Erythroblast (primary cell): Measurements from ENCODE around the gene ZNF804A.

Experiments used
- GATA1 ChIP-seq: IDR thresholded peaks from 2 replicates; pipeline ENCODE4 v1.6.1; 2011; ENCODE audit warnings: low read depth, mild to moderate bottlenecking, control low read depth, low read length, moderate library complexity
- POLR2A ChIP-seq: IDR thresholded peaks from 2 replicates; pipeline ENCODE4 v1.6.1; 2011; ENCODE audit warnings: mild to moderate bottlenecking, low read length

- TF ChIP-seq POLR2A = no peak
- TF ChIP-seq GATA1 = no peak
Observed at GRCh38 chr2:184721881-184722280, 123.6 kb downstream of the ZNF804A start.
